Measurements from ENCODE around the gene SYCP2. TPM values are rescaled to one million over a fixed set of nuclear protein-coding genes. Genes with fewer than 3 reads are reported as not detected.
"Not testable (repeated sequence)": the region's sequence is repeated elsewhere in the genome, so short reads cannot be mapped to it uniquely, and the experiment has no call there.

Gene SYCP2
- polyA plus RNA-seq, 3 donors, result 0.28 to 1.2 (median 0.30) TPM

DNA sequence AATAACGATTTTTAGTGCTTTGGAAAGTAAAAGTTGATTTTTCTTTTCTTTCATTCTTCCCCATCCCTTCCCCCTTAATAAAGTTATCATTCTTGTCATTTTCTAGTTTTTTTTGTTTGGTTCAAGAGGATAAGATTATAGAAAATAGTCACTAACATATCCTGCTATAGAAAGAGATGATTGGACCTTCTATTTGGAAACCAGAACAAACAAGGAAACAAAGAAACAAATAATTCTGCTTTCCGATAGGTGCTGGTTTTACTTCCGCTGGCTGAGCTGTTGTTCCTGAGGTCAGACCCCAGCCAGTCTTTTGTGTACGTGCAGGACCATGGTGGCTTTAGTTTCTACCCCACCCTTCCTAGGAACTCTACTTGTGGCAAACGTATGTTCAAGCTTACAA, 24.7 kb upstream of the SYCP2 start, which contains the start of gene CDH26:
CDH26 (plus strand) TSS at position 301 of the 400 bp plus-strand sequence. CDS start 304 bp downstream, outside the sequence.
- Mint-ChIP-seq H3K9me3 (no peaks in the 10 kb centered on the region), H3K4me3 (no peak within 1 kb of the TSS), H3K27me3 (ENCODE audit: low read depth in 3 of 3) (peaks cover 0 to 5% (median 3%) of the 10 kb centered on the region in 3 donors), H3K4me1 (peaks cover 23% of the 10 kb centered on the region), H3K27ac (no peak within 1 kb of the TSS), H3K36me3 (peaks cover 5 to 17% of the 10 kb centered on the region in 2 donors)
- H3K4me2 ChIP-seq (replicated peaks; ENCODE audit: extremely low read depth, low read length, poor library complexity, severe bottlenecking), result no peak within 1 kb of the TSS
- no peak for TF ChIP-seq CTCF (IDR thresholded peaks at IDR 0.05)
- peaks cover 1 to 2% of the 10 kb centered on the region in 2 donors for H3K36me3 ChIP-seq (replicated peaks in 1 of 2; ENCODE audit: control insufficient read depth in 1 of 2, insufficient read depth in 2 of 2, low read length in 2 of 2)
- DNase-seq, result no peak
- H3K9me3 ChIP-seq (replicated peaks in 1 of 2; ENCODE audit: control insufficient read depth in 1 of 2, insufficient read depth in 1 of 2, low read length in 2 of 2), result no peaks in the 10 kb centered on the region
- no peaks in the 10 kb centered on the region for H3K79me2 ChIP-seq (ENCODE audit: insufficient read depth, low read length)
- no peak within 1 kb of the TSS for H2AFZ ChIP-seq (ENCODE audit: insufficient read depth, low read depth, low read length, poor library complexity, severe bottlenecking)
- no peaks in the 10 kb centered on the region for H4K20me1 ChIP-seq (ENCODE audit: insufficient read depth, low read length)
- H3K4me1 ChIP-seq (ENCODE audit: control insufficient read depth in 1 of 2, insufficient read depth in 2 of 2, low read length in 2 of 2), result peaks cover 10 to 11% of the 10 kb centered on the region in 2 donors
- H3K9ac ChIP-seq (ENCODE audit: insufficient read depth, low read length, poor library complexity, severe bottlenecking), result no peak within 1 kb of the TSS
- no peak within 1 kb of the TSS for H3K4me3 ChIP-seq (replicated peaks in 1 of 3; ENCODE audit: low read depth in 2 of 3, low read length in 3 of 3)
- H3K27ac ChIP-seq (ENCODE audit: low read depth in 1 of 2, low read length in 2 of 2), result no peak within 1 kb of the TSS
- intact Hi-C loops (cut with micrococcal nuclease), result no loop called here
- 96% methylated on average over 3 of the region's 5 CpGs for WGBS (ENCODE audit: insufficient coverage)
- H3K27me3 ChIP-seq (ENCODE audit: control insufficient read depth in 2 of 2, insufficient read depth in 2 of 2, low read length in 2 of 2), result no peaks in the 10 kb centered on the region

DNA sequence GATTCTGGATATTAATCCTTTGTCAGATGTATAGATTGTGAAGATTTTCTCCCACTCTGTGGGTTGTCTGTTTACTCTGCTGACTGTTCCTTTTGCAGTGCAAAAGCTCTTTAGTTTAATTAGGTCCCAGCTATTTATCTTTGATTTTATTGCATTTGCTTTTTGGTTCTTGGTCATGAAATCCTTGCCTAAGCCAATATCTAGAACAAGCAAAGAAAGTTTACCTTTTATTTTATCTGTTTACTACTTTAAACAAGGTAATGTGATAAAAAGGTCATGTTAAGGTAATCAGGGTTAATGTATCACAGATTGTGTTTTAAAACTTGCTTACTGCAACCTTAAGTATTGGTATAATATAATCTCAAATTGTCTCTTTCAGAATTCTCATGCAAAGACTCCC, 24.1 kb upstream of the SYCP2 start:
- H3K4me3 ChIP-seq (replicated peaks in 1 of 3; ENCODE audit: low read depth in 2 of 3, low read length in 3 of 3); DNase-seq; H3K4me3 Mint-ChIP-seq; H3K9ac ChIP-seq (ENCODE audit: insufficient read depth, low read length, poor library complexity, severe bottlenecking); H4K20me1 ChIP-seq (ENCODE audit: insufficient read depth, low read length); H3K27ac ChIP-seq (ENCODE audit: low read depth in 1 of 2, low read length in 2 of 2); H3K9me3 Mint-ChIP-seq; H3K27me3 ChIP-seq (ENCODE audit: control insufficient read depth in 2 of 2, insufficient read depth in 2 of 2, low read length in 2 of 2); H3K4me2 ChIP-seq (replicated peaks; ENCODE audit: extremely low read depth, low read length, poor library complexity, severe bottlenecking); H3K27me3 Mint-ChIP-seq (ENCODE audit: low read depth in 3 of 3); H3K27ac Mint-ChIP-seq; H3K9me3 ChIP-seq (replicated peaks in 1 of 2; ENCODE audit: control insufficient read depth in 1 of 2, insufficient read depth in 1 of 2, low read length in 2 of 2); H3K79me2 ChIP-seq (ENCODE audit: insufficient read depth, low read length); H3K36me3 ChIP-seq (replicated peaks in 1 of 2; ENCODE audit: control insufficient read depth in 1 of 2, insufficient read depth in 2 of 2, low read length in 2 of 2); H2AFZ ChIP-seq (ENCODE audit: insufficient read depth, low read depth, low read length, poor library complexity, severe bottlenecking); intact Hi-C loops (cut with micrococcal nuclease): not testable (repeated sequence)
- peaks cover 10 to 11% of the 10 kb centered on the region in 2 donors for H3K4me1 ChIP-seq (ENCODE audit: control insufficient read depth in 1 of 2, insufficient read depth in 2 of 2, low read length in 2 of 2)
- Mint-ChIP-seq H3K36me3 (peaks cover 8 to 19% of the 10 kb centered on the region in 2 donors), H3K4me1 (peaks cover 23% of the 10 kb centered on the region)

Measured in CD14-positive monocyte (primary cell).